CD4-positive, alpha-beta memory T cell (primary cell): Measurements from ENCODE around the gene POU2AF1. TPM values are rescaled to one million over a fixed set of nuclear protein-coding genes. Genes with fewer than 3 reads are reported as not detected.

Experiments used
- CTCF ChIA-PET: fragments of 350-600 bp; sonication (Branson Sonifier 250); formaldehyde crosslinking; loops from one replicate; lab custom pipeline; 2021; ENCODE audit warnings: inconsistent platforms; ENCODE audit not compliant: partially characterized antibody; lab: Charles Lee
- POLR2A ChIA-PET: fragments of 350-600 bp; sonication (Branson Sonifier 250); formaldehyde crosslinking; loops from one replicate; lab custom pipeline; 2021; ENCODE audit not compliant: partially characterized antibody; lab: Charles Lee
- DNase-seq, 5 donors: peaks; one replicate each; pipeline versions ENCODE4 v3.0.0 to v3.0.0-alpha.2; 2020 to 2022; ENCODE audit warnings: mixed read lengths in 1 of 5
- H3K27ac ChIP-seq: one replicate; pipeline ENCODE4 v1.7.0; 2013; ENCODE audit warnings: low read depth, low read length
- H3K27me3 ChIP-seq: 2 replicates; pipeline ENCODE4 v1.7.0; 2013; ENCODE audit warnings: mild to moderate bottlenecking, low read length, moderate library complexity; ENCODE audit not compliant: insufficient read depth
- H3K36me3 ChIP-seq: 2 replicates; pipeline ENCODE4 v1.7.0; 2013; ENCODE audit warnings: mild to moderate bottlenecking, low read length, moderate library complexity; ENCODE audit not compliant: insufficient read depth
- H3K4me1 ChIP-seq: 2 replicates; pipeline ENCODE4 v1.7.0; 2013; ENCODE audit warnings: mild to moderate bottlenecking, low read length, moderate library complexity; ENCODE audit not compliant: insufficient read depth
- H3K4me3 ChIP-seq, 2 donors: one replicate each; pipeline ENCODE4 v1.7.0; 2013; ENCODE audit warnings: low read length in 2 of 2, mild to moderate bottlenecking in 1 of 2
- H3K9me3 ChIP-seq, 2 donors: one replicate each; pipeline ENCODE4 v1.7.0; 2013; ENCODE audit warnings: low read length in 2 of 2, control low read depth in 1 of 2; ENCODE audit not compliant: control insufficient read depth in 1 of 2
- H3K27ac Mint-ChIP-seq, 7 donors: one replicate each; pipeline ENCODE4 v1.8.0; 2020 to 2021; ENCODE audit warnings: mixed read lengths in 7 of 7, mild to moderate bottlenecking in 6 of 7, inconsistent platforms in 3 of 7, moderate library complexity in 3 of 7
- H3K27me3 Mint-ChIP-seq, 2 donors: one replicate each; pipeline ENCODE4 v1.8.0; 2020 to 2021; ENCODE audit warnings: mixed read lengths in 2 of 2
- H3K36me3 Mint-ChIP-seq, 2 donors: one replicate each; pipeline ENCODE4 v1.8.0; 2020 to 2021; ENCODE audit warnings: mixed read lengths in 2 of 2, inconsistent platforms in 1 of 2, mild to moderate bottlenecking in 1 of 2
- H3K4me1 Mint-ChIP-seq, 4 donors: one replicate each; pipeline ENCODE4 v1.8.0; 2020 to 2021; ENCODE audit warnings: mixed read lengths in 4 of 4, mild to moderate bottlenecking in 1 of 4
- H3K4me3 Mint-ChIP-seq, 8 donors: one replicate each; pipeline ENCODE4 v1.8.0; 2020 to 2021; ENCODE audit warnings: mixed read lengths in 8 of 8, mild to moderate bottlenecking in 7 of 8, moderate library complexity in 6 of 8, inconsistent platforms in 3 of 8
- H3K9me3 Mint-ChIP-seq, 8 donors: one replicate each; pipeline ENCODE4 v1.8.0; 2020 to 2021; ENCODE audit warnings: mixed read lengths in 8 of 8, mild to moderate bottlenecking in 5 of 8, inconsistent platforms in 3 of 8, moderate library complexity in 1 of 8
- intact Hi-C: fragments of 100-400 bp; cut with micrococcal nuclease; formaldehyde crosslinking; loops from one replicate; pipeline ENCODE4 v1.15.1; 2023
- polyA plus RNA-seq, 2 donors: library from polyadenylated mRNA; unstranded; fragments of 300-500 nt; fragmentation: Illumina TruSeq; gene quantifications; one replicate each; pipeline ENCODE4 v1.2.3, GENCODE V29; 2021
- total RNA-seq, 2 experiments: library from RNA; stranded (reverse); gene quantifications; one replicate each; pipeline ENCODE4 v1.2.3, GENCODE V29; 2021

The POU2AF1 gene, protein sequence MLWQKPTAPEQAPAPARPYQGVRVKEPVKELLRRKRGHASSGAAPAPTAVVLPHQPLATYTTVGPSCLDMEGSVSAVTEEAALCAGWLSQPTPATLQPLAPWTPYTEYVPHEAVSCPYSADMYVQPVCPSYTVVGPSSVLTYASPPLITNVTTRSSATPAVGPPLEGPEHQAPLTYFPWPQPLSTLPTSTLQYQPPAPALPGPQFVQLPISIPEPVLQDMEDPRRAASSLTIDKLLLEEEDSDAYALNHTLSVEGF
- under 1 TPM; 0.47 to 0.64 TPM for total RNA-seq
- polyA plus RNA-seq: 1 to 10 TPM in 1 of 2 donors, under 1 TPM in 1; 0.37 to 2.0 TPM

DNA sequence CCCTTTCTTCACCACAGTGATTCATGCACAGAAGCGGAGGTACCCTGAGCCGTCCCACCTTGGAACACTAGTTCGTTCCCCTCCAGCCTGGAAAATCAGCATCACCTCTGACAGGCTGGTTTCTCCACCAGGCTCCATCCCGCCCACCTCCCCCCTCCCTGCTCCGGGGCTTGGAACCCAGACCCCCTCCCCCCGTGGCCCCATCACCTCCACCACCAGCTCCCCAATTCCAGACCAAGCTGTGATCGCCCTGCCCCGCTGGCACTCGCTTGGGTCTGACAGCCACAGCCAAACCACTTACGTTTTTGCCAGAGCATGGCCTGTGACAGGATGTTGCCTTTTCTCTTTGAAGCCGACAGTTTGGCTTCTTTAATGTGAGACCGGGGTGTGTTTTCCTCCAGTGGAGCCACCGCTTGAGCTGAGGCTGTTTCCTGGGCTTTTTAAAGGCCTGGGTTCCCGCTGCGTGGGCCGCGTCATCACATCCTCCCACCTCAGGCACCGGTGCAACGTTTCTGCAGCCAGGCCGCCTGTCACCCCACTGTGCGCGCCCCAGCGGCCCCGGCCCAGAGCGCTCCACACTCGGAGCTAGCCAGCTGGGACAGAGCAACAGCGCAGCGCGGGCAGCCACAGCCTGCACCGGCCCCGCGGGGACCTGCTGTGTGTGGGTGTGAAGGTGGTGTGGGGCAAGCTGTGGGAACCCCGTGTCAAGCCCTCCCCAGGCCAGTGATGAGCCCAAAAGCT, at the start of gene POU2AF1:
TSS of gene POU2AF1 (minus strand) at position 415 of the 741 bp plus-strand sequence. CDS start at position 317, 98 bp downstream.
- H3K27me3 ChIP-seq: no peaks in the 10 kb centered on the region
- no peaks in the 10 kb centered on the region for H3K27me3 Mint-ChIP-seq
- no peaks in the 10 kb centered on the region for H3K36me3 Mint-ChIP-seq
- H3K9me3 Mint-ChIP-seq: no peaks in the 10 kb centered on the region
- peak within 1 kb of the TSS in 1 of 2 donors; percentile 46 for H3K4me3 ChIP-seq
- DNase-seq: peak; percentile 69 to 79 (median 71)
- H3K27ac ChIP-seq: peak within 1 kb of the TSS; percentile 27
- CTCF ChIA-PET: interaction anchor here (1.3 to 3.1 kb wide), 4 partner anchors 17 to 96 kb away, joined by 4 to 14 read pairs (median 8); no protein-coding TSS in a partner anchor
- peak within 1 kb of the TSS; percentile 77 to 91 (median 87) for H3K4me3 Mint-ChIP-seq
- peaks cover 14 to 30% (median 24%) of the 10 kb centered on the region in 4 donors for H3K4me1 Mint-ChIP-seq
- H3K9me3 ChIP-seq: no peaks in the 10 kb centered on the region
- H3K36me3 ChIP-seq: no peaks in the 10 kb centered on the region
- POLR2A ChIA-PET: interaction anchor here (0.5 to 1.2 kb wide), 3 partner anchors 9 to 96 kb away, joined by 3 to 4 read pairs (median 4); no protein-coding TSS in a partner anchor
- intact Hi-C loops: loop anchor here (2.0 to 5.0 kb wide), 3 partner anchors 14 to 68 kb away; no protein-coding TSS in a partner anchor
- H3K27ac Mint-ChIP-seq: peak within 1 kb of the TSS; percentile 86 to 99 (median 94)
- peaks cover 24% of the 10 kb centered on the region for H3K4me1 ChIP-seq

DNA sequence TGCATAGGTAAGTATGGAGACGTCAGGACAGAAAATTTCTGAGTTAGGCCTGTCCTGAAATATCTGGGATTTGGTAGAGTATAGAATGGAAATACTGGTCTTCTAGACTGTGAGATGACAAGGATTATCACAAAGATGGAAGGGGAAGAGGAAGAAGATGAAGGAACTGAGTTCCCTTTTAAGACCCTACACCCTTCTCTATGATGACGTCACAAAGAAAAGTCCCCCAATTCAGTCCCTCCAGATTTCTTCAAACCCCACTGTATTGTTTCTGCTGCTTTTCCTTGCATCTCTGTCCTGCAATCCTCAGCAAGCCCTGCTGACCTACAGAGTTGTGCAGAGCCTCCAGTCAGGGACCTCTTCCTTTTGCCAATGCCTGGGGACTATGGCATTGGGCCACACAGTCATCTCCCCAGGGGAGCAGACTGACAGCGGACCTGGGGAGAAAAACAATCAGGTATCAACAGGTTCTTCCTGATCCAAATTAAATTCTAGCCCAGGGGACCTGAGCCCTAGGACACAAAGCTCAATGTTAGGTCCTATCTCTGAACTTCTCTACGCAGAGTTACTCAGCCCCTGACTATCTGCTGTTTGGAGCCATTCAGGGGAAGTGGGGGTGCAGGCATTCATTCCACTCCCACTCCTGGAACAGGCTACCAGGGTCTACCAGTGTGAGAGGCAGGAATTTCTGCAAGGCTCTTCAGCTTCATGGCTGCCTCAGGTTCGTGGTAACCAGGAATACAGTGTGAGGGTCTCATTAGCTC, 49.2 kb upstream of the POU2AF1 start:
- Histone ChIP-seq H3K9me3 (no peaks in the 10 kb centered on the region), H3K4me3 (no peak overlapping the region), H3K27ac (no peak overlapping the region), H3K36me3 (no peaks in the 10 kb centered on the region), H3K4me1 (no peaks in the 10 kb centered on the region), H3K27me3 (no peaks in the 10 kb centered on the region)
- intact Hi-C loops: loop anchor here (5.0 kb wide), 1 partner anchor 51 kb away; the partner anchor contains the start of gene POU2AF1
- POLR2A ChIA-PET: interaction anchor here (0.7 to 1.8 kb wide), 3 partner anchors 9 to 145 kb away, joined by 3 to 6 read pairs (median 4); no protein-coding TSS in a partner anchor
- Mint-ChIP-seq H3K4me3 (no peak overlapping the region), H3K27ac (no peak overlapping the region), H3K4me1 (no peaks in the 10 kb centered on the region), H3K27me3 (peaks cover 3 to 10% of the 10 kb centered on the region in 2 donors), H3K36me3 (no peaks in the 10 kb centered on the region), H3K9me3 (no peaks in the 10 kb centered on the region)
- CTCF ChIA-PET: interaction anchor here (0.7 to 14.6 kb wide), 17 partner anchors 9 to 154 kb away, joined by 3 to 233 read pairs (median 7); partner anchors contain the start of gene POU2AF1
- no peak for DNase-seq

DNA sequence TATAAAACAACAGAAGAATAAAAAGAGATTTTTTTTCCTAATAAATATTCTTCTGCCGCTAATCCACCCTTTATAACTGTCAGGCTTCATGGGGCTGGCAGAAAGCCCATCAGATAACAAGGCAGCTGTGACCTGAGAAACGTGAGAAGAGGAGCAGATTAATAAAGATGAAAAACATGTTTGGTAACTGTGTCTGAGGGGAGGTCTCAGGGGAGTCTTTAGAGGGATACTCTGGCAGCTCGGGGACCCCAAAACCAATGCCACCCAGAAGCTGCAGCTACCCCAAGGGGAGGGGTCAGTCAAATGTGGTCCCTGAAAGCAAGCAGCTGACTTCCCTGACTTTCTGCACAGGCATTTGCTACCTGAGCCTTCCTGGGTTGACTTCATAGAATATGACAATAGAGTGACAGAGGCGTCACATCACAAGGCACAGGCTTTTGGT, 48.4 kb upstream of the POU2AF1 start:
- no peaks in the 10 kb centered on the region for H3K4me1 ChIP-seq
- H3K36me3 Mint-ChIP-seq: no peaks in the 10 kb centered on the region
- H3K4me3 Mint-ChIP-seq: no peak overlapping the region
- no peak overlapping the region for H3K27ac ChIP-seq
- POLR2A ChIA-PET: interaction anchor here (1.2 kb wide), 1 partner anchor 12 kb away, joined by 4 read pairs; no protein-coding TSS in a partner anchor
- intact Hi-C loops: loop anchor here (5.0 kb wide), 1 partner anchor 50 kb away; the partner anchor contains the start of gene POU2AF1
- no peaks in the 10 kb centered on the region for H3K9me3 ChIP-seq
- no peaks in the 10 kb centered on the region for H3K9me3 Mint-ChIP-seq
- CTCF ChIA-PET: interaction anchor here (0.7 to 14.6 kb wide), 11 partner anchors 9 to 145 kb away, joined by 3 to 233 read pairs (median 6); no protein-coding TSS in a partner anchor
- peaks cover 2 to 12% of the 10 kb centered on the region in 2 donors for H3K27me3 Mint-ChIP-seq
- H3K4me3 ChIP-seq: no peak overlapping the region
- H3K27ac Mint-ChIP-seq: peak overlapping the region in 1 of 7 donors; percentile 3
- no peaks in the 10 kb centered on the region for H3K4me1 Mint-ChIP-seq
- H3K36me3 ChIP-seq: no peaks in the 10 kb centered on the region
- no peak for DNase-seq
- H3K27me3 ChIP-seq: no peaks in the 10 kb centered on the region

DNA sequence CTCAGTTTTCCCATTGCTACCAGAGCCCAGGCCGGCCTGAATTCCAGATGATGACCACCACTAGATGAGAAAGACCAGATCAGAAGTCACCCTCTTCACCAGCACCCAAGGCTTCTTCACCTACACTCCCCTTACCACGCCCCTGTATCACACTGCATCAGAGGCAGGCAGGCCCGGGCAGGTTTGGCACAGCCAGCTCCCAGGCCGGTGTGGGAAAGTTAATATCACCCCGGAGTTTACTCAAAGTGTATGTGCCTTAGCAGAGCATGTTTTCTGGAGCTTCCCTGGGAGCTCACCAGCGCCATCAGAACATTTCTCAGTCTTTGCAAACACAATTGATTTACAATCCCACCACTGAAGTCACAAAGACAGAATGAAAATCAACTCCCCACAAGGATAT, 47.5 kb upstream of the POU2AF1 start:
- Histone ChIP-seq H3K9me3 (no peaks in the 10 kb centered on the region), H3K27me3 (no peaks in the 10 kb centered on the region), H3K4me3 (no peak overlapping the region), H3K36me3 (no peaks in the 10 kb centered on the region), H3K27ac (no peak overlapping the region), H3K4me1 (no peaks in the 10 kb centered on the region)
- no peaks in the 10 kb centered on the region for H3K4me1 Mint-ChIP-seq
- no peak overlapping the region for H3K27ac Mint-ChIP-seq
- no peak overlapping the region for H3K4me3 Mint-ChIP-seq
- no peaks in the 10 kb centered on the region for H3K36me3 Mint-ChIP-seq
- POLR2A ChIA-PET: no interaction called here
- intact Hi-C loops: loop anchor here (5.0 kb wide), 1 partner anchor 49 kb away; the partner anchor contains the start of gene POU2AF1
- CTCF ChIA-PET: interaction anchor here (0.7 to 14.6 kb wide), 9 partner anchors 8 to 158 kb away, joined by 3 to 233 read pairs (median 5); no protein-coding TSS in a partner anchor
- no peaks in the 10 kb centered on the region for H3K9me3 Mint-ChIP-seq
- DNase-seq: no peak
- H3K27me3 Mint-ChIP-seq: peaks cover 2 to 8% of the 10 kb centered on the region in 2 donors

DNA sequence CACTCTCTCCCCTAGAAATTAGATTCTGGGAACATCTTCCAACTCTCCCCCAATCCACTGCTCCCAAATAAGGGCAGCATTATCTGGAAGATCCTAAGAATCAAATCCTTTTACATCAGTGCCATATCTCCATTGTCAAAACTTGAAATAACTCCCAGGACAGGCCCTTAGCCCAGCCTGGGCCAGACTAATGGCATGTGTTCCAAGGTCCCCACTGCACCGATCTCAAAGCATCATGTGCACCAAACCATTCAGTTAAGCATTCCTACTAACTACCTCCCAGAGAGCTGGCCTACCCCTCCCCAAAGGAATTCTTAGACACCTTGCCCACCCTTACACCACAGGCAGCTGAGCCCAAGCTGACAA, 44.2 kb upstream of the POU2AF1 start:
- ChIA-PET CTCF (interaction anchor here (1.0 to 14.6 kb wide), 8 partner anchors 9 to 141 kb away, joined by 4 to 233 read pairs (median 5); no protein-coding TSS in a partner anchor), POLR2A (no interaction called here)
- Mint-ChIP-seq H3K4me1 (peaks cover 0 to under 1% (median 0%) of the 10 kb centered on the region in 4 donors), H3K36me3 (no peaks in the 10 kb centered on the region), H3K27me3 (peaks cover 0 to 4% of the 10 kb centered on the region in 2 donors), H3K4me3 (no peak overlapping the region), H3K9me3 (no peaks in the 10 kb centered on the region), H3K27ac (no peak overlapping the region)
- Histone ChIP-seq H3K4me1 (no peaks in the 10 kb centered on the region), H3K27me3 (no peaks in the 10 kb centered on the region), H3K4me3 (no peak overlapping the region), H3K9me3 (no peaks in the 10 kb centered on the region), H3K36me3 (no peaks in the 10 kb centered on the region), H3K27ac (no peak overlapping the region)
- intact Hi-C loops: loop anchor here (1.0 kb wide), 1 partner anchor 140 kb away; no protein-coding TSS in a partner anchor
- DNase-seq: no peak

DNA sequence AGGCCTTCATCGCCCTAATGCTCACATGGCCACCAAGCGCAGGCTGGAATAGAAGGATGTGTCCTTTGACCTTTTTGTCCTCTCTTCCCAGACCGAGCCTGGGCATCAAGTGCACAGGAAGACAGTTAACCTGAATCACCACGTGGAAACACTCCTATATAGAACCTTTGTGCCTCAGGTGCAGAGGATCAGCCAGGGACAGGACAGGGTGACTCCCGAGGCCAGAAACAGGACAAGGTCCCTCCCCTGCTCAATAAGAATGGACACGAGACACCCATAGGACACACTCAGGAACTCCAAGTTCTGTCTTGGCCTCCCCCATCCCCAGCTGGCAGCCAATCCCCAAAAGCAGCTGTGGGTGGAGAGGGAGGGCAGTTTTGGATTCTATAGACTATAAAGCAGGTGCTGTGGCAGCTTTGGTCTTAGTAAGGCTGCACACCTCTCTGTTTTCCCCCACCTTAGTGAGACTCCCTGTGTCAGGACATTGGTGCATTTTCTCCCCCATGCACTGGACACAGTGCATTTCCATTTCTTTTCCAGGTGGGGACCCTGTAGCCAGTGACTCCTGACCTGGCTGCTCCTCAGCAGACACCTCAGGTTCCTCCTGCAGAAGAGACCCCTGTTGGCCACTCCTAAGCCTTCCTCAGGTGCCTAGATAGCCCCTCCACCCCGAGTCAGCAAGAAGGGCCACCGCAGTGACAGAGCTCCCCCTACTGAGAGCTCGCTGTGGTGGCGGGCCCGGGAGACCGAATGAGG, 43.6 kb upstream of the POU2AF1 start:
- intact Hi-C loops: loop anchor here (1.0 kb wide), 1 partner anchor 139 kb away; no protein-coding TSS in a partner anchor
- CTCF ChIA-PET: interaction anchor here (1.2 to 14.6 kb wide), 7 partner anchors 9 to 140 kb away, joined by 4 to 233 read pairs (median 5); no protein-coding TSS in a partner anchor
- no peaks in the 10 kb centered on the region for H3K36me3 Mint-ChIP-seq

More for the DNA sequence above, 43.6 kb upstream of the POU2AF1 start:
- no peaks in the 10 kb centered on the region for H3K9me3 Mint-ChIP-seq
- H3K4me3 Mint-ChIP-seq: peak overlapping the region in 1 of 8 donors; percentile 58
- peaks cover 4% of the 10 kb centered on the region for H3K4me1 ChIP-seq
- H3K27me3 Mint-ChIP-seq: peaks cover 0 to 4% of the 10 kb centered on the region in 2 donors
- POLR2A ChIA-PET: no interaction called here
- DNase-seq: peak in 3 of 5 donors; percentile 13 to 14 (median 13)
- no peak overlapping the region for H3K27ac Mint-ChIP-seq
- H3K4me3 ChIP-seq: no peak overlapping the region
- H3K27me3 ChIP-seq: no peaks in the 10 kb centered on the region
- H3K9me3 ChIP-seq: no peaks in the 10 kb centered on the region
- no peaks in the 10 kb centered on the region for H3K36me3 ChIP-seq
- H3K27ac ChIP-seq: no peak overlapping the region
- H3K4me1 Mint-ChIP-seq: peaks cover 2 to 7% (median 3%) of the 10 kb centered on the region in 4 donors
